Measurements from ENCODE around the gene SPSB1. TPM values are rescaled to one million over a fixed set of nuclear protein-coding genes. Genes with fewer than 3 reads are reported as not detected.

SPSB1 gene
- total RNA-seq, 1 donor from 2014 or later: 5.6 TPM

- Mint-ChIP-seq H3K4me1 (ENCODE audit: unreplicated experiment) (peaks cover 7% of the 10 kb centered on the region), H3K4me3 (no peak overlapping the region), H3K27me3 (peaks cover 4% of the 10 kb centered on the region), H3K27ac (no peak overlapping the region), H3K36me3 (peaks cover 3% of the 10 kb centered on the region), H3K9me3 (peaks cover 5% of the 10 kb centered on the region)
- TF ChIP-seq, protein P1, sequence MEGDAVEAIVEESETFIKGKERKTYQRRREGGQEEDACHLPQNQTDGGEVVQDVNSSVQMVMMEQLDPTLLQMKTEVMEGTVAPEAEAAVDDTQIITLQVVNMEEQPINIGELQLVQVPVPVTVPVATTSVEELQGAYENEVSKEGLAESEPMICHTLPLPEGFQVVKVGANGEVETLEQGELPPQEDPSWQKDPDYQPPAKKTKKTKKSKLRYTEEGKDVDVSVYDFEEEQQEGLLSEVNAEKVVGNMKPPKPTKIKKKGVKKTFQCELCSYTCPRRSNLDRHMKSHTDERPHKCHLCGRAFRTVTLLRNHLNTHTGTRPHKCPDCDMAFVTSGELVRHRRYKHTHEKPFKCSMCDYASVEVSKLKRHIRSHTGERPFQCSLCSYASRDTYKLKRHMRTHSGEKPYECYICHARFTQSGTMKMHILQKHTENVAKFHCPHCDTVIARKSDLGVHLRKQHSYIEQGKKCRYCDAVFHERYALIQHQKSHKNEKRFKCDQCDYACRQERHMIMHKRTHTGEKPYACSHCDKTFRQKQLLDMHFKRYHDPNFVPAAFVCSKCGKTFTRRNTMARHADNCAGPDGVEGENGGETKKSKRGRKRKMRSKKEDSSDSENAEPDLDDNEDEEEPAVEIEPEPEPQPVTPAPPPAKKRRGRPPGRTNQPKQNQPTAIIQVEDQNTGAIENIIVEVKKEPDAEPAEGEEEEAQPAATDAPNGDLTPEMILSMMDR (conservative IDR thresholded peaks at IDR 0.05): no peak
- DNase-seq (ENCODE audit: extremely low spot score, unreplicated experiment): no peak
Observed at GRCh38 chr1:9399510-9400424, 107.1 kb downstream of the SPSB1 start.

DNA sequence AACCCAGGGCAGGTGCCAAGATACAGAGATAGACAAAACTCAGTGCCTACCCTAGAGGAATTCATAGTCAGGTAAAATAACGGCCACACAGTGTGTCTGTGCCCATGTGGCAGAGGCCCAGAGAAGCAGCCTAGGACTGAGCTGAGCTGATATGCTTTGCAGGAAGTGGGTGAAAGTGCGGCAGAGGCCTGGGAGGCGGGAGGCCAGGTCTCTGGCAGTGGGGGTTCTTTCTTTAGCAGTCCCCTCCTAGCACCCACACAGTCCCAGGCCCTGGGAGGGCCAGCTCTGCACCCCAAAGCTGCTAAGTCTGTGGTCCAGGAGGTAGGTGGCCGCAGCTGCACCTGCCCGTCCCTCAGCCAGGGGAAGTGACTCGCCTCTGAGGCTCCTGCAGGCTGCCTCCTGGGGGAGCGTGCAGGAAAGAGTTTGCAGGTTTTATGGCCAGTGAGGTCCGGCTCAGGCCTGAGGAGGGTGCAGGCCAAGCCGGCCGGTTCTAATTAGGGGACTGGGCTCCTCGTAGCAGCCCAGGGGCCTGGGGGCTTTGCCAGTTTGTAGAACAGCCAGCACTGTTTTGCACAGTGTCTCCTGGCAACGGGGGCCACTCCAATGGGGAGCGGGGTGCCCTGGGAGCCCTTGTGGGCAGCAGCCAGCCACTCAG lies 107.9 kb downstream of the SPSB1 start:
- Mint-ChIP-seq H3K4me3 (no peak overlapping the region), H3K9me3 (no peaks in the 10 kb centered on the region), H3K27ac (no peak overlapping the region), H3K27me3 (no peaks in the 10 kb centered on the region), H3K4me1 (ENCODE audit: unreplicated experiment) (peaks cover 7% of the 10 kb centered on the region), H3K36me3 (no peaks in the 10 kb centered on the region)
- DNase-seq (ENCODE audit: extremely low spot score, unreplicated experiment): no peak
- TF ChIP-seq, protein P1 (conservative IDR thresholded peaks at IDR 0.05): no peak

DNA sequence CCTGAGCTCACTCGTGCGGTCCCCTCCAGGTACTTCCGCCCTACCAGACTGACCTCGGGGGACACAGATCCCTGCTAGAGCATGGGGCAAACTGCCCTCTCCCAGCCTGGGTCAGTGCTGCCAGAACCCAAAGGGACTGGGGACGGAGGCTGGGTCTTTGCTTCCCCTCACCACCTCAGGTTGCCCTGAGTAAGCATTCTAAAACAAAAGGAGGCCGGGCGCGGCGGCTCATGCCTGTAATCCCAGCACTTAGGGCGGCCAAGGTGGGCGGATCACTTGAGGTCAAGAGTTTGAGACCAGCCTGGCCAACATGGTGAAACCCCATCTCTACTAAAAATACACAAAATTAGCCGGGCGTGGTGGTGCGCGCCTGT lies 108.4 kb downstream of the SPSB1 start:
- H3K36me3 Mint-ChIP-seq: no peaks in the 10 kb centered on the region
- DNase-seq (ENCODE audit: extremely low spot score, unreplicated experiment): no peak
- H3K4me1 Mint-ChIP-seq (ENCODE audit: unreplicated experiment): peaks cover 8% of the 10 kb centered on the region
- H3K9me3 Mint-ChIP-seq: no peaks in the 10 kb centered on the region
- TF ChIP-seq, protein P1 (conservative IDR thresholded peaks at IDR 0.05): no peak
- H3K4me3 Mint-ChIP-seq: no peak overlapping the region
- H3K27me3 Mint-ChIP-seq: no peaks in the 10 kb centered on the region
- no peak overlapping the region for H3K27ac Mint-ChIP-seq

DNA sequence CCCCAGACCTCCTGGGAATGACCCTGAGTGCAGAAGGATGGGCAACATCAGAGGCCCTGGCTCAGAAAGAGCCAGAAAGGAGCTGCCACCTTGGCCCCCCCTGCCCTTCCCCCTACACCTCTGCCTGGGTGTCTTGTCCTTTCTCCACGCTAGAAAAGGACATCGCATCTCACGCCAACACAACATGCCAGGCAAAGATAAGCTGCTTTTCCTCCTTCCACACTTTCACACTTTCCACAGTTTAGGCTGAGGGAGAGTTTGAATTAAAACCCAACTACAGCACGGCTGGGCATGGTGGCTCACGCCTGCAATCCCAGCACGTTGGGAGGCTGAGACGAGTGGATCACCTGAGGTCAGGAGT lies 109.5 kb downstream of the SPSB1 start:
- H3K27ac Mint-ChIP-seq: no peak overlapping the region
- peaks cover 13% of the 10 kb centered on the region for H3K4me1 Mint-ChIP-seq (ENCODE audit: unreplicated experiment)

DNA sequence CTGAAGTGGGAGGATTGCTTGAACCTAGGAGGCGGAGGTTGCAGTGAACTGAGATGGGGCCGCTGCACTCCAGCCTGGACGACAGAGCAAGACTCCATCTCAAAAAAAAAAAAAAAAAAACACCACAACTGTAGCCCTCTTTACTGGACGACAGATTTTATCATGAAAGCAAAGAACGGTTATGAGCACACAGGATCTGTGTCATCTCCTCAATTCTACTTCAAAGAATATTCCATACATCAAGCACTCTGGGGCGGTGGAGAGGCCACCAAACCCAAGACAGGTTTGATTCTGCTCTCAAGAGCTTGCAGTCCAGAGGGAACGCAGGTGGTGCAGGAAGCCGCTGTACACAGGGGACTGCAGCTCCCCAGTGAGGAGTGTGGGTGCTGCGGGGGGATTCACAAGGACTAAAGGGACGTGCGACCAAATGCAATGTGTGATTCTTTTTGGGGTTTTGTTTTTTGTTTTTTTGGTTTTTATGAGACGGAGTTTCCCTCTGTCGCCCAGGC lies 110.1 kb downstream of the SPSB1 start:
- TF ChIP-seq, protein P1 (conservative IDR thresholded peaks at IDR 0.05): no peak
- H3K27ac Mint-ChIP-seq: no peak overlapping the region
- H3K4me3 Mint-ChIP-seq: no peak overlapping the region
- no peaks in the 10 kb centered on the region for H3K9me3 Mint-ChIP-seq
- peaks cover 13% of the 10 kb centered on the region for H3K4me1 Mint-ChIP-seq (ENCODE audit: unreplicated experiment)
- no peaks in the 10 kb centered on the region for H3K27me3 Mint-ChIP-seq
- H3K36me3 Mint-ChIP-seq: no peaks in the 10 kb centered on the region
- DNase-seq (ENCODE audit: extremely low spot score, unreplicated experiment): no peak

More for the DNA sequence above, 109.5 kb downstream of the SPSB1 start:
- H3K9me3 Mint-ChIP-seq: no peaks in the 10 kb centered on the region
- no peak for DNase-seq (ENCODE audit: extremely low spot score, unreplicated experiment)
- no peak overlapping the region for H3K4me3 Mint-ChIP-seq
- no peaks in the 10 kb centered on the region for H3K36me3 Mint-ChIP-seq
- H3K27me3 Mint-ChIP-seq: no peaks in the 10 kb centered on the region
- TF ChIP-seq, protein P1 (conservative IDR thresholded peaks at IDR 0.05): no peak
